Left lung (tissue), 10 donors: ENCODE results near the gene PPM1E. TPM values are rescaled to one million over a fixed set of nuclear protein-coding genes. Genes with fewer than 3 reads are reported as not detected.
"Not testable (repeated sequence)": the region's sequence is repeated elsewhere in the genome, so short reads cannot be mapped to it uniquely, and the experiment has no call there.

Experiments used
- ATAC-seq: fragments of 200-7000 bp; cut with Tn5 transposase; one replicate; pipeline ENCODE4 v1.9.1; 2020; ENCODE audit warnings: moderate library complexity
- DNase-seq, 4 donors: peaks; one replicate each; pipeline ENCODE4 v3.0.0-alpha.2; 2013 to 2020
- H3K27ac ChIP-seq, 2 donors: fragments of 200-600 bp; sonication (generic) in 1 of 2; one replicate each; pipeline versions ENCODE4 v1.5.0 to v1.8.0; 2020 to 2021
- H3K27me3 ChIP-seq, 2 donors: fragments of 200-600 bp; sonication (generic) in 1 of 2; one replicate each; pipeline versions ENCODE4 v1.5.0 to v1.8.0; 2020 to 2021
- H3K36me3 ChIP-seq, 2 donors: fragments of 200-600 bp; sonication (generic) in 1 of 2; one replicate each; pipeline versions ENCODE4 v1.5.0 to v1.8.0; 2020 to 2021
- H3K4me1 ChIP-seq, 2 donors: fragments of 200-600 bp; one replicate each; pipeline ENCODE4 v1.8.0; 2021
- H3K4me3 ChIP-seq, 2 donors: fragments of 200-600 bp; sonication (generic) in 1 of 2; one replicate each; pipeline versions ENCODE4 v1.5.0 to v1.8.0; 2020 to 2021; ENCODE audit warnings: mild to moderate bottlenecking in 1 of 2
- H3K9me3 ChIP-seq, 2 donors: fragments of 200-600 bp; sonication (generic) in 1 of 2; one replicate each; pipeline versions ENCODE4 v1.5.0 to v1.8.0; 2020 to 2021
- intact Hi-C, 2 donors: fragments of 100-400 bp; cut with DNase I; formaldehyde crosslinking; loops; one replicate each; pipeline versions ENCODE4 v1.11.2 to v1.14.2; 2022
- polyA plus RNA-seq, 6 donors: library from polyadenylated mRNA; unstranded; fragments of 120-200 nt; gene quantifications; one replicate each; pipeline ENCODE4 v1.2.1, GENCODE V29; 2013; ENCODE audit not compliant: insufficient read length in 6 of 6
- total RNA-seq, 2 donors: library from RNA; stranded (reverse); fragmentation: NEBNext Ultra II Directional; extraction: Animal tissue kit (Norgen Biotek cat#: 25700); gene quantifications; one replicate each; pipeline ENCODE4 v1.2.1, GENCODE V29; 2021
- TF ChIP-seq, protein P1 (sequence below), 2 donors: fragments of 200-600 bp; sonication (generic) in 1 of 2; IDR thresholded peaks; one replicate each; pipeline versions ENCODE4 v1.5.0 to v1.8.0; 2021; ENCODE audit warnings: antibody characterized with exemption in 2 of 2
- donor health status: DM: no; HTN: yes; CAD: no.
- donor health status: DM: no; HTN: no; CAD: no.

Gene PPM1E
- total and polyA plus RNA-seq, 8 donors: 0.21 to 0.68 (median 0.40) TPM

GRCh38 chr17:58956997-58957724 lies 201.5 kb downstream of the PPM1E start:
- ATAC-seq: no peak
- H3K4me3 ChIP-seq: no peak overlapping the region
- TF ChIP-seq, protein P1, sequence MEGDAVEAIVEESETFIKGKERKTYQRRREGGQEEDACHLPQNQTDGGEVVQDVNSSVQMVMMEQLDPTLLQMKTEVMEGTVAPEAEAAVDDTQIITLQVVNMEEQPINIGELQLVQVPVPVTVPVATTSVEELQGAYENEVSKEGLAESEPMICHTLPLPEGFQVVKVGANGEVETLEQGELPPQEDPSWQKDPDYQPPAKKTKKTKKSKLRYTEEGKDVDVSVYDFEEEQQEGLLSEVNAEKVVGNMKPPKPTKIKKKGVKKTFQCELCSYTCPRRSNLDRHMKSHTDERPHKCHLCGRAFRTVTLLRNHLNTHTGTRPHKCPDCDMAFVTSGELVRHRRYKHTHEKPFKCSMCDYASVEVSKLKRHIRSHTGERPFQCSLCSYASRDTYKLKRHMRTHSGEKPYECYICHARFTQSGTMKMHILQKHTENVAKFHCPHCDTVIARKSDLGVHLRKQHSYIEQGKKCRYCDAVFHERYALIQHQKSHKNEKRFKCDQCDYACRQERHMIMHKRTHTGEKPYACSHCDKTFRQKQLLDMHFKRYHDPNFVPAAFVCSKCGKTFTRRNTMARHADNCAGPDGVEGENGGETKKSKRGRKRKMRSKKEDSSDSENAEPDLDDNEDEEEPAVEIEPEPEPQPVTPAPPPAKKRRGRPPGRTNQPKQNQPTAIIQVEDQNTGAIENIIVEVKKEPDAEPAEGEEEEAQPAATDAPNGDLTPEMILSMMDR (IDR thresholded peaks at IDR 0.05): no peak
- H3K4me1 ChIP-seq: no peaks in the 10 kb centered on the region
- no peak overlapping the region for H3K27ac ChIP-seq
- intact Hi-C loops: no loop called here
- H3K36me3 ChIP-seq: no peaks in the 10 kb centered on the region
- H3K27me3 ChIP-seq: no peaks in the 10 kb centered on the region
- no peaks in the 10 kb centered on the region for H3K9me3 ChIP-seq
- DNase-seq: no peak

DNA sequence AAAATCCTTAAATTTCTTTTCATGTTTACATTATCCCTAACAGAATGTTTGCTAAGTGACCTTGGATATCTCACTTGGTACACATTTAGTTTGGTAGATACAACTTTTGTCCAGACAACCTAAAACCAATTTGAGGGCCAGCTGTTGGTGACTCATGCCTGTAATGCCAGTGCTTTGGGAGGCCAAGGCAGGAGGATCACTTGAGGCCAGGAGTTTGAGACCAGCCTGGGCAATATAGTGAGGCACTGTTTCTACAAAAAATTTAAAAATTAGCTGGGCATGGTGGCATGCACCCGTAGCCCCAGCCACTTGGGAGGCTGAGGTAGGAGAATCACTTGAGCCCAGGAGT lies 202.0 kb downstream of the PPM1E start:
- H3K27me3 ChIP-seq, H3K27ac ChIP-seq, ATAC-seq, DNase-seq, H3K9me3 ChIP-seq, intact Hi-C loops, H3K36me3 ChIP-seq, H3K4me3 ChIP-seq, H3K4me1 ChIP-seq: not testable (repeated sequence)

DNA sequence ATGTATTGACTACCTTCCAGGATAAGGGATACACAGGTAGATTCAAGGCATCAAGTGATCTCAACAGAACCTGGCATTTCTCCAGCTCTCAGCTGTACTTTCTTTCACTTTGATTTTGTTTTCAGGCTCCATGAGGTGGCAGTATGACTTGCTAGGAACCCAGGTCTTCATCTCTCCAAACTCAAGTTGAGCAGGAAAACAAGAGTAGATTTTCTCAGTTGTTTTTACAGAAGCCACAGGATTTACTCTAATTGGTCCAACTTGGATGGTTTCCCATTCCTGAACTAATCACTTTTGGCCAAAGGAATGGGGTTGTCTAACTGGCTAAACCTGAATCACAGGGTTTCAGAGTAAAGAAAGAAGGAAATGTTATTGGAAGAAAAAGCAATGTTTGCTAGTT lies 204.4 kb downstream of the PPM1E start:
- Histone ChIP-seq H3K4me3 (no peak overlapping the region), H3K36me3 (no peaks in the 10 kb centered on the region), H3K27me3 (no peaks in the 10 kb centered on the region), H3K9me3 (no peaks in the 10 kb centered on the region), H3K4me1 (no peaks in the 10 kb centered on the region), H3K27ac (no peak overlapping the region)
- TF ChIP-seq, protein P1 (IDR thresholded peaks at IDR 0.05): no peak
- intact Hi-C loops: no loop called here
- ATAC-seq: peak; percentile 77
- DNase-seq: peak in 2 of 4 donors; percentile 18 to 47

GRCh38 chr17:58965221-58965620 lies 209.6 kb downstream of the PPM1E start:
- Histone ChIP-seq H3K27ac (no peak overlapping the region), H3K9me3 (no peaks in the 10 kb centered on the region), H3K36me3 (no peaks in the 10 kb centered on the region), H3K4me1 (peaks cover 0 to 5% of the 10 kb centered on the region in 2 donors), H3K27me3 (no peaks in the 10 kb centered on the region), H3K4me3 (no peak overlapping the region)
- intact Hi-C loops: no loop called here
- DNase-seq (no peak), ATAC-seq (no peak)
- TF ChIP-seq, protein P1 (IDR thresholded peaks at IDR 0.05): no peak

DNA sequence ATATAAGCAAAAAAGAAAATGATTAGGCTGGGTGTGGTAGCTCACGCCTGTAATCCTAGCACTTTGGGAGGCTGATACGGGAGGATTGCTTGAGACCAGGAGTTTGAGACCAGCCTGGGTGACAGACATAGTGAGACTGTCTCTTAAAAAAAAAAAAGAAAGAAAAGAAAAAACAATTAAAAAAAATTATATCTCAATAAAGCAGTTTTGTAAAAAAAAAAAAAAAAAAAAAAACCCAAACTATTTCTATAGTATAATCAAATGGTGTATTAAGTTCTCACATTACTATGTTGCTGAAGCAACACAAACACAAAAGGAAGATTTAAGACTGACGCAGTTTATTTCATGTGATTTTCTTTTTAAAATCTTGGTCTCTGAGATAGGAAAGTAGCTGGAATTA lies 210.6 kb downstream of the PPM1E start:
- H3K27ac ChIP-seq: no peak overlapping the region
- intact Hi-C loops: no loop called here
- no peak overlapping the region for H3K4me3 ChIP-seq
- no peaks in the 10 kb centered on the region for H3K27me3 ChIP-seq
- DNase-seq: no peak
- H3K4me1 ChIP-seq: peaks cover 0 to 5% of the 10 kb centered on the region in 2 donors
- ATAC-seq: no peak
- TF ChIP-seq, protein P1 (IDR thresholded peaks at IDR 0.05): no peak
- H3K36me3 ChIP-seq: no peaks in the 10 kb centered on the region
- no peaks in the 10 kb centered on the region for H3K9me3 ChIP-seq
